HepG2 (cell line): ENCODE data around the gene C12orf43. TPM values are rescaled to one million over a fixed set of nuclear protein-coding genes. Genes with fewer than 3 reads are reported as not detected.

Experiments used
- DNMT3B ChIP-seq: conservative IDR thresholded peaks from 2 replicates; pipeline ENCODE4 v1.6.1; 2016; ENCODE audit warnings: missing biosample characterization, control low read depth
- HDAC1 ChIP-seq: sonication (generic); formaldehyde crosslinking; IDR thresholded peaks from 2 replicates; pipeline ENCODE4 v1.5.1; 2020; ENCODE audit warnings: mild to moderate bottlenecking, missing genetic modification reagents
- HMG20A ChIP-seq: IDR thresholded peaks from 2 replicates; pipeline ENCODE4 v1.6.1; 2016; ENCODE audit warnings: borderline replicate concordance
- KDM2A ChIP-seq: sonication (generic); formaldehyde crosslinking; IDR thresholded peaks from 2 replicates; pipeline ENCODE4 v1.4.0; 2020; ENCODE audit warnings: low read depth, missing genetic modification reagents, borderline replicate concordance
- KLF6 ChIP-seq: IDR thresholded peaks from 2 replicates; pipeline ENCODE4 v1.8.0; 2016; ENCODE audit warnings: missing biosample characterization, missing genetic modification reagents
- RFX1 ChIP-seq: fragments of 450-650 bp; IDR thresholded peaks from 2 replicates; pipeline ENCODE4 v1.6.1; 2017
- TCF12 ChIP-seq, 2 experiments: fragments of 450-650 bp in 1 of 2; sonication (generic) in 1 of 2; formaldehyde crosslinking in 1 of 2; IDR thresholded peaks; 2 replicates each; pipeline versions ENCODE4 v1.6.1 to v1.8.0; 2017 to 2022; ENCODE audit warnings: antibody characterized with exemption in 1 of 2, mild to moderate bottlenecking in 1 of 2, missing genetic modification reagents in 1 of 2, moderate library complexity in 1 of 2
- ZFP91 ChIP-seq: sonication (generic); formaldehyde crosslinking; IDR thresholded peaks from 2 replicates; pipeline ENCODE4 v1.9.0; 2022; ENCODE audit warnings: missing genetic modification reagents, mild to moderate bottlenecking, borderline replicate concordance
- ZNF225 ChIP-seq: sonication (generic); formaldehyde crosslinking; IDR thresholded peaks from 2 replicates; pipeline ENCODE4 v1.4.0; 2020; ENCODE audit warnings: mild to moderate bottlenecking, missing genetic modification reagents
- ZNF367 ChIP-seq: sonication (generic); formaldehyde crosslinking; IDR thresholded peaks from 2 replicates; pipeline ENCODE4 v1.4.0; 2020; ENCODE audit warnings: missing genetic modification reagents, borderline replicate concordance
- ZNF431 ChIP-seq: sonication (generic); formaldehyde crosslinking; IDR thresholded peaks from 2 replicates; pipeline ENCODE4 v1.9.0; 2022; ENCODE audit warnings: missing genetic modification reagents, low read depth, mild to moderate bottlenecking, borderline replicate concordance
- ZNF549 ChIP-seq: sonication (generic); formaldehyde crosslinking; IDR thresholded peaks from 2 replicates; pipeline ENCODE4 v1.5.0; 2020; ENCODE audit warnings: missing genetic modification reagents
- ZNF574 ChIP-seq: sonication (generic); formaldehyde crosslinking; IDR thresholded peaks from 2 replicates; pipeline ENCODE4 v1.4.0; 2020; ENCODE audit warnings: missing genetic modification reagents
- ZNF644 ChIP-seq: IDR thresholded peaks from 2 replicates; pipeline ENCODE4 v1.6.1; 2016; ENCODE audit warnings: low read depth
- ZNF670 ChIP-seq: sonication (generic); formaldehyde crosslinking; IDR thresholded peaks from 2 replicates; pipeline ENCODE4 v1.8.0; 2022; ENCODE audit warnings: mild to moderate bottlenecking, missing genetic modification reagents, borderline replicate concordance
- ZNF777 ChIP-seq: sonication (generic); formaldehyde crosslinking; IDR thresholded peaks from 2 replicates; pipeline ENCODE4 v1.4.0; 2020; ENCODE audit warnings: missing genetic modification reagents
- ZNF780A ChIP-seq: sonication (generic); formaldehyde crosslinking; IDR thresholded peaks from 2 replicates; pipeline ENCODE4 v1.8.0; 2022; ENCODE audit warnings: mild to moderate bottlenecking, missing genetic modification reagents, moderate library complexity
- ZNF816 ChIP-seq: sonication (generic); formaldehyde crosslinking; IDR thresholded peaks from 2 replicates; pipeline ENCODE4 v1.8.0; 2022; ENCODE audit warnings: missing genetic modification reagents, mild to moderate bottlenecking, borderline replicate concordance
- ZSCAN30 ChIP-seq: sonication (generic); formaldehyde crosslinking; IDR thresholded peaks from 2 replicates; pipeline ENCODE4 v1.5.0; 2020; ENCODE audit warnings: mild to moderate bottlenecking, missing genetic modification reagents
- polyA plus RNA-seq, 8 experiments: library from polyadenylated mRNA; depleted of rRNA in 3 of 8; stranded (reverse) in 7 of 8; unstranded in 1 of 8; fragments of >200 nt; fragmentation: Illumina TruSeq in 4 of 8; extraction: Trizol in 4 of 8; gene quantifications; 2 replicates each; pipeline versions ENCODE4 v1.2.1 to v1.2.3, GENCODE V29; 2011 to 2016; ENCODE audit warnings: low read depth in 4 of 8, missing spikeins in 1 of 8, mixed read lengths in 1 of 8; ENCODE audit not compliant: insufficient read depth in 1 of 8
- total RNA-seq, 5 experiments: library from RNA; depleted of rRNA; stranded (reverse); fragments of >200 nt; fragmentation: Illumina TruSeq; extraction: Trizol; gene quantifications; 2 replicates each; pipeline ENCODE4 v1.2.3, GENCODE V29; 2016; ENCODE audit warnings: low read depth in 1 of 5
- TF ChIP-seq, protein P1 (sequence below): sonication (generic); formaldehyde crosslinking; IDR thresholded peaks from 2 replicates; pipeline ENCODE4 v1.9.0; 2021; ENCODE audit warnings: missing genetic modification reagents, borderline replicate concordance
- TF ChIP-seq, protein P2 (sequence below): sonication (generic); formaldehyde crosslinking; IDR thresholded peaks from 2 replicates; pipeline ENCODE4 v1.8.1; 2023; ENCODE audit warnings: mild to moderate bottlenecking, missing genetic modification reagents
- TF ChIP-seq, protein P3 (sequence below): sonication (generic); formaldehyde crosslinking; IDR thresholded peaks from 2 replicates; pipeline ENCODE4 v1.8.1; 2023; ENCODE audit warnings: mild to moderate bottlenecking, inconsistent platforms, moderate library complexity, missing genetic modification reagents, borderline replicate concordance

C12orf43 gene
- total and polyA plus RNA-seq, 2 of the 13 experiments (the other 11 are each of a cell fraction or from before 2014, with no cell fraction given) = 7.9 to 11.1 TPM

DNA sequence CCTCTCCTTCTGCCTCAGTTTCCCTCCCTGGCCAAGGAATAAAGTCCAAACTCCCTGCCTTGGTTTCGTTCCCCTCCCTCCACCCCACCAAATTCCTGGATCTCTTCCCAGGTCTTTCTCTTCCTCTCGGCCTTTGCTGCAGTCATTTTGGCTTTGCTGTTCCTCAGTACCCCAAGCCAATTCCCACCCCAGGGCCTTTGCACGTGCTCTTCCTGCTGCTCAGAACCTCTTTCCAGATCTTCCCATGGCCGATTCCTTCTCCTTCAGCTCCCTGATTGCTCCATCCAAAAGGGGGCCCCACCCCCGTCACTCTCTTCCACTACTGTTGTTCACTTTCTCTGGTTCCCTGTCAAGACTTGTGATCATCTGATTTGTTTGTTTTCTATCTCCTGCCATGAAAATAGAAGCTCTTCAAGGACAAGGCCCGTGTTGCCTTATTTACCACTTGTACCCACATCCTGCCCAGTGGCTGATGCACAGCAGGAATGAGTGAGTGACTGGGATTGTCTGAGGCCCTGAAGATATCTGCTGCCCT lies 34.8 kb downstream of the C12orf43 start (continued):
- TF ChIP-seq, protein P1, sequence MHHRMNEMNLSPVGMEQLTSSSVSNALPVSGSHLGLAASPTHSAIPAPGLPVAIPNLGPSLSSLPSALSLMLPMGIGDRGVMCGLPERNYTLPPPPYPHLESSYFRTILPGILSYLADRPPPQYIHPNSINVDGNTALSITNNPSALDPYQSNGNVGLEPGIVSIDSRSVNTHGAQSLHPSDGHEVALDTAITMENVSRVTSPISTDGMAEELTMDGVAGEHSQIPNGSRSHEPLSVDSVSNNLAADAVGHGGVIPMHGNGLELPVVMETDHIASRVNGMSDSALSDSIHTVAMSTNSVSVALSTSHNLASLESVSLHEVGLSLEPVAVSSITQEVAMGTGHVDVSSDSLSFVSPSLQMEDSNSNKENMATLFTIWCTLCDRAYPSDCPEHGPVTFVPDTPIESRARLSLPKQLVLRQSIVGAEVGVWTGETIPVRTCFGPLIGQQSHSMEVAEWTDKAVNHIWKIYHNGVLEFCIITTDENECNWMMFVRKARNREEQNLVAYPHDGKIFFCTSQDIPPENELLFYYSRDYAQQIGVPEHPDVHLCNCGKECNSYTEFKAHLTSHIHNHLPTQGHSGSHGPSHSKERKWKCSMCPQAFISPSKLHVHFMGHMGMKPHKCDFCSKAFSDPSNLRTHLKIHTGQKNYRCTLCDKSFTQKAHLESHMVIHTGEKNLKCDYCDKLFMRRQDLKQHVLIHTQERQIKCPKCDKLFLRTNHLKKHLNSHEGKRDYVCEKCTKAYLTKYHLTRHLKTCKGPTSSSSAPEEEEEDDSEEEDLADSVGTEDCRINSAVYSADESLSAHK (CRISPR knock-in tag) = no peak
- TF ChIP-seq DNMT3B (CRISPR knock-in tag) (no peak), KLF6 (CRISPR knock-in tag) (no peak), KDM2A (peak; percentile 13; the same call in 1 of the 2 replicates), RFX1 (no peak), HDAC1 (CRISPR knock-in tag) (peak; percentile 51; the same call in 1 of the 2 replicates), ZNF549 (no peak), ZNF780A (CRISPR knock-in tag) (no peak), ZSCAN30 (CRISPR knock-in tag) (no peak), TCF12 (IDR thresholded peaks at IDR 0.05) (no peak), TCF12 (CRISPR knock-in tag; IDR thresholded peaks at IDR 0.05) (no peak), ZNF670 (CRISPR knock-in tag) (no peak), HMG20A (CRISPR knock-in tag) (peak; percentile 57; the same call in 1 of the 2 replicates), ZFP91 (CRISPR knock-in tag) (no peak), ZNF777 (CRISPR knock-in tag) (no peak), ZNF644 (CRISPR knock-in tag) (no peak), ZNF431 (CRISPR knock-in tag) (no peak), ZNF816 (CRISPR knock-in tag) (no peak), ZNF225 (CRISPR knock-in tag) (no peak), ZNF367 (CRISPR knock-in tag) (no peak), ZNF574 (CRISPR knock-in tag) (no peak; the same call in 1 of the 2 replicates)
- TF ChIP-seq, protein P2, sequence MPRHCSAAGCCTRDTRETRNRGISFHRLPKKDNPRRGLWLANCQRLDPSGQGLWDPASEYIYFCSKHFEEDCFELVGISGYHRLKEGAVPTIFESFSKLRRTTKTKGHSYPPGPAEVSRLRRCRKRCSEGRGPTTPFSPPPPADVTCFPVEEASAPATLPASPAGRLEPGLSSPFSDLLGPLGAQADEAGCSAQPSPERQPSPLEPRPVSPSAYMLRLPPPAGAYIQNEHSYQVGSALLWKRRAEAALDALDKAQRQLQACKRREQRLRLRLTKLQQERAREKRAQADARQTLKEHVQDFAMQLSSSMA (CRISPR knock-in tag) = peak; percentile 68; the same call in 1 of the 2 replicates
- TF ChIP-seq, protein P3, sequence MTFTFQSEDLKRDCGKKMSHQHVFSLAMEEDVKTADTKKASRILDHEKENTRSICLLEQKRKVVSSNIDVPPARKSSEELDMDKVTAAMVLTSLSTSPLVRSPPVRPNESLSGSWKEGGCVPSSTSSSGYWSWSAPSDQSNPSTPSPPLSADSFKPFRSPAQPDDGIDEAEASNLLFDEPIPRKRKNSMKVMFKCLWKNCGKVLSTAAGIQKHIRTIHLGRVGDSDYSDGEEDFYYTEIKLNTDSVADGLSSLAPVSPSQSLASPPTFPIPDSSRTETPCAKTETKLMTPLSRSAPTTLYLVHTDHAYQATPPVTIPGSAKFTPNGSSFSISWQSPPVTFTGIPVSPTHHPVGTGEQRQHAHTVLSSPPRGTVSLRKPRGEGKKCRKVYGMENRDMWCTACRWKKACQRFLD (CRISPR knock-in tag) = no peak
